K562 treated with DMSO at 1 percent for 24 hours (cell line): ENCODE results near the gene NCOA3. TPM values are rescaled to one million over a fixed set of nuclear protein-coding genes. Genes with fewer than 3 reads are reported as not detected.

Experiments
- total RNA-seq: library from RNA; unstranded; fragments of 300-600 nt; gene quantifications from 2 replicates; pipeline ENCODE4 v1.2.3, GENCODE V29; 2022; ENCODE audit warnings: low read depth; ENCODE audit not compliant: insufficient read depth

Gene NCOA3
- total RNA-seq, result 12.2 and 13.2 TPM in 2 replicates

GRCh38 chr20:47501482-47502270 is at the start of gene NCOA3:
Gene NCOA3, plus strand, starts transcription at chr20:47501887. Its CDS starts 120,361 bp downstream, at chr20:47622248.

Other genes with a start within 250 kb of the NCOA3 start
- gene ZMYND8, start 145.2 kb upstream of the NCOA3 start, total RNA-seq, result 24.7 and 25.0 TPM in 2 replicates